ENCODE data around the gene MAP7D2.

MAP7D2 gene

DNA sequence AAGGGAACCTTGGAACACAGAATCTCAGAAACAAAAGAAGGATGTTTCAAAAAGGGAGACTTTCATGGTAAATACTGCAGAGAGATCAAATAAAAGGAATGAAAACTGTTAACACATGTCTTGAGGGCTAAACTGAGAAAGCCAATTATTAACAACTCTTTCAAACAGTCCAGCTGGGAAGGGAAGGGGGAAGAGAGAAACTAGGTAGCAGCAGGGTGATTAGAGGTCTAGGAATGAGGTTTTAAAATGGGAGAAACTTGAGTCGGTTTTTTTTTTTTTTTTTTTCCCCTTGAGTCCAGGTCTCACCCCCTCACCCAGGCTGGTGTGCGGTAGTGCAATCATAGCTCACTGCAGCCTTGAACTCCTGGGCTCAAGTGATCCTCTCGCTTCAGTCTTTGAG, 130.2 kb downstream of the MAP7D2 start:
- in situ Hi-C loops (cut with MboI; ENCODE audit: low sequenced_read_pairs), result no loop called here

DNA sequence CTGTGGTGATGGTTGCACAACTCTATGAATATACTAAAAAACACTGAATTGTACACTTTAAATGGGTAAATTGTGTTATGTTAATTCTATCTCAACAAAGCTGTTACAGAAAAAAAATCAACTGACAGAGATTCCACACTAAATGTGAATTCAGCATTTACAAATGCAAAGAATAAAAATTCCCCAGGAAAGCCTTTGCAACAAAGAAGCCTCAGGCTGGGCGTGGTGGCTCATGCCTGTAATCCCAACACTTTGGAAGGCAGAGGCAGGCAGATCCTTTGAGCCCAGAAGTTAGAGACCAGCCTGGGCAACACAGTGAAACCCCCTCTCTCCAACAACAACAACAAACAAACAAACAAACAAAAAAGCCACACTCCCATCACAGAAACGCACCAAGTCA, 134.8 kb downstream of the MAP7D2 start:
- in situ Hi-C loops (cut with MboI; ENCODE audit: low sequenced_read_pairs), result no loop called here

GRCh38 chrX:19975845-19976244, 140.9 kb downstream of the MAP7D2 start:
- in situ Hi-C loops (cut with MboI; ENCODE audit: low sequenced_read_pairs), result no loop called here

- in situ Hi-C loops (cut with MboI; ENCODE audit: low sequenced_read_pairs), result no loop called here
Observed at GRCh38 chrX:19972984-19973383, 143.7 kb downstream of the MAP7D2 start.

DNA sequence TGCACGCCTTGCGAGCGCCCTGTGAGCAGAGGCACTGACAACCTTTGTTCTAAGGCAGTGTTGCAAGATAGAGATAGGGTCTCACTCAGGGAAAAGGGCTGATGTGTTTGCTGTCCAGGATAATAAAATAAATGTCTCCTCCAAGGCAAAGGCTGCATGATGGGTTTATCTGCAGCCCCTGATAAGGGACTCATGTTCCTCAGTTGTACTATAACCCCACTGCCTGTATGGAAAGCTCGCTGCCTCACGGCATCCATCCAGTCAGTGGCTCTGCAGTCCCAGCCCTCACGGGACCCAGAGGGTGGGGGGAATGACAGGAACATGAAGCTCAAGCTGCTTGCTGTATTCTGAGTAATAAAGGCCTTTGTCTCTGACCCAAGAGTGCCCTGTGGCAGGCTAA, 148.4 kb downstream of the MAP7D2 start:
- in situ Hi-C loops (cut with MboI; ENCODE audit: low sequenced_read_pairs), result no loop called here

- in situ Hi-C loops (cut with MboI; ENCODE audit: low sequenced_read_pairs), result no loop called here
Observed at GRCh38 chrX:19966056-19966455, 150.7 kb downstream of the MAP7D2 start.

DNA sequence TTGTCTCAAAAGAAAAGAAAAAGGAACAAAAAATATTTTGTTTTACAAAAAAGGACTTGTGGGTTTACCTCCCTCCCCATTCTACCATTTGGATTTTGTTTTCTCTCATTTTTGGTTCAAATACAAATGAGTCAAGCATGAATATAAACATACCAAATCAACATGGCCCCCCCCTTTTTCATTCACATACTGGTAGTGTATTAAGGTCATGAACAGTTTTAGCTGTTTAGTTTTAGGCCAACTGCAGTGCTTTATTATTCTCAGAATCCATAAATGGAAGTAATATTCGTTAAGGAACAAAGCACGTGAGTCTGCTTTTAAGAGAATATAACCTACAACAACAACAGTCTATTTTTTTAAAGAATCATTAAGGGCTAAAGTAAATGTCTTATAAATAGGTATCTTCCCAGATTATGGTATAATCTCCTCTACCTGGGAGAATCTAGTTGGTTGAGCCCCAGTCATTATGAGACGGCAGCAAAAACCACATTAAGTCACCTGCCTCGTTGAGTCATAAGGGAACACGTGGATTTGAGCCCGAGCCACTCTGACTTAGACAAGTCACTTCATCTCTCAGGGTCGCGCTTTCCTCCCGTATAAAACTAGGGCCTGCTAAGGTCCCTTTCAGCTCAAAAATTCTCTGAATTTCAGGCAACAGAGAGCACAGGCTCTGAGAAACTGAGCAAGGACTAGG, 152.5 kb downstream of the MAP7D2 start:
- in situ Hi-C loops (cut with MboI; ENCODE audit: low sequenced_read_pairs), result no loop called here

DNA sequence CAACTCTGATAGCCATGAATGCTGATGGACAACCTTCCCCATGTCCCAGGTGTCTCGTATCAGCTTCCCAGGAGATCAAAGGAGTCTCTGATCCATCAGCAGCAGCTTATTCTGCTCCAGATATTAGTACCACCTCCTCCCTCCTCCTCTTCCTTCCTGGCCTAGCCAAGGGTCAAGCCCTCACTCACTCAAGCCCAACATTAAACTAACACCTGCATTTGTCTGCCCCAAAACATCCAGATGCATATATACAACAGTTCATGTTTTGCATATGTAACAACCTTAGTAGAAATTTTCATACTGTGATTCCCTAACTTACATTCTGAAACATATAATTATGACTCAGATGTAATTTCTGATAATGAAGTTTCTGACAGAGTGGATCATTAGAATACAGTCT, 155.8 kb downstream of the MAP7D2 start:
- in situ Hi-C loops (cut with MboI; ENCODE audit: low sequenced_read_pairs), result no loop called here

DNA sequence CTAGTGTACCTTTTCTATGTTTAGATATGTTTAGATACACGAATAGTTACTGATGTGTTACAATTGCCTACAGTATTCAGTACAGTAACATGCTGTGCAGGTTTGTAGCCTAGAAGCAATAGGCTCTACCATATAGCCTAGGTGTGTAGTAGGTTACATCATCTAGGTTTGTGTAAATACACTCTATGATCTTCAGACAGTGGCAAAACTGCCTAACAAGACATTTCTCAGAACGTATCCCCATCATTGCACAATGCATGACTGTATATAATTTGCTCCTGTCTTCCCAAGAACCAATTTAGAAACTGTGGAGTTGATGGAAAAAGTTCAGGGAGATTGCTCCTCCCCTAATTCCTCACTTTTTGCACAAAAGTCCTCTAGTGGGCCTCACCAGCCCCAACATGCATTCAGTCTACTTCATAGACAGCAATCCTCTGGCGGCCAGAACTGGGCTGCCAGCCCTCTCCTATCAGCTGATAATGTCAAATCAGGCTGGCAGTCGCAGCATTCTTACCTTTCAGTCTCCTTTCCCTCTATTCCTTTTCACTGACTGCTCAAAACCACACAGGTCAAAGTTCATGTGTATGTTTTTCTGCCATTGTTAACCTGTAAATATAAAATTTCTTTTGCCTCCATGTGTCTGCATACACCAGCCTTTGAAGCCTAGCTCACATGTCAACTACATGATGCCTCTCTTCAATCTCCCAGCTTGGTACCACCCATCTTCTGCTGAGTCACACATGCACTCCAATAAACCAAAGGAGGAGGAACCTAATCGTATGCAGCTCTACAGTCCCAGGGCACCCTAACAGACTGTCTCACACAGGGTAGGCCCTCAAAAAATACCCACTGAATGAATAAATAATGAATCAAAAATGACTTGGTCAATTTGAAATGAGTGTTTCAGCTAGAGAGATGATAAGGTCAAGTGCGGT, 157.9 kb downstream of the MAP7D2 start:
- in situ Hi-C loops (cut with MboI; ENCODE audit: low sequenced_read_pairs), result no loop called here

- in situ Hi-C loops (cut with MboI; ENCODE audit: low sequenced_read_pairs), result no loop called here
Observed at GRCh38 chrX:19956923-19957322, 159.8 kb downstream of the MAP7D2 start.
